Activated CD8-positive, alpha-beta memory T cell treated with anti-CD3 and anti-CD28 coated beads for 48 hours (primary cell): Measurements from ENCODE around the gene HGFAC.

ENCODE experiments used
- DNase-seq, 3 experiments: peaks; one replicate each; pipeline ENCODE4 v3.0.0-alpha.2; 2020; ENCODE audit warnings: low read depth in 2 of 3, low spot score in 2 of 3

The HGFAC gene

DNA sequence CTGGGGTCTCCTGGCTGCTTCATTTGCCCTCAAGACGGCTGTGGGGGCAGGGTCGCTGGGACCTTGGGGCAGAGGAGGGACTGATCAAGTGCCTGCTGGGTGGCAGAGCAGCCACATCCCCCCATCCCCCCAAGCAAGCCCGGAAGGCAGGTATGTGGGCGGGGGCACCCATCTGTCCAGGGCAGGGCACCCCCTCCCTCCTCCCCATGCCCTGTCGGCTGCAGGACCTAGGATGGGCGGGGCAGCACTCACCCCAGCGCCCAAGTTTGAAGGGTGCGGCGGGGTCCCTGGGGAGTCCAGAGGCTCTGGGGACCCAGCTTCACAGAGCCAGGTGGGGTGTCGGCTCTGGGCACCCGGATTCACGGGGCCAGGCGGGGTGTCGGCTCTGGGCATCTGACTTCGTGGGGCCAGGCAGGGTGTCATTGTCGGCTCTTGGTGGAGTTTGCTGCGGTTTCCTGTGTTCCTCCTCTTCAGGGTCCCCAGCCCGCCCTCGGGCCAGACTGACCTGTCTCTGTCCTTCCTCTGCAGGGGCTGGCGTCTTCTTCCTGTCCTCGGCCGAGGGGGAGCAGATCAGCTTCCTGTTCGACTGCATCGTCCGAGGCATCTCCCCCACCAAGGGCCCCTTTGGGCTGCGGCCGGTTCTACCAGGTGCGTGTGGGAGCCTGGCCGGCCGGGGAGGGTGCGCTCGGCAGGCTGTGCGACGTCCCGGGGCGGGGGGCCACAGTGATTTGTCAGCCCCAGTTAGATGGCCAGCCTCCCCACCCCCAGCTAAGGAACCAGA, 43.4 kb downstream of the HGFAC start:
- no peak for DNase-seq

DNA sequence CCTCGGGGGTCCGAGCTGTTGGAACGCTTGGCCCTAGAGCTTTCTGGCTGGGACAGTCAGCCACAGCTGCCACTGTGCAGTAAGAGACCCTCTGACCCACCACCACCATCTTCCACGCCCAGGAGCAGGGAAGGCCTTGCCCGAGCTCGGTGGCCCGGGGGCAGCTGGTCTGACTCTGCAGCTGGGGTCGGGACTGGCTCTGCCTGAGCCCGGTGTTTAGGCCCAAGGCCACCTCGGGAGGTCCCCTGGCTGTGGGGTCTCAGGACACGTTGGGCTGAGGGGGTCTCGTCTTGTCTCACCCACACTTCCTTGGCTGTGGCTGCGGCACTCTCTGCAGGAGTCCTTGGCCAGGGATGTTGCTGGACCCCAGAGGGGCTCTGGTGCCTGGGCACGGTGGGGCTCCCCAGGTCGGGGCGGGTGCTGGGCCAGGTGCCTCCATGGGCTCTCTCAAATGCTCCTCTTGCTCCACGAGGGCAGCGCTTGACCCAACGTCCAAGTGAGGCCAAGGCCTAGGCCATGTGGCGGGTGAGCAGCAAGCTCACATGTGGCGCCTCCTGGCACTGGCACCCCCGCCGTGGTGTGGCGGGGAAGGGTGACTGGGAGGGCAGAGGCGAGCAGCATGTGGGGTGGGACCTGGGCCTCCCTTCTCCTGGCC, 44.2 kb downstream of the HGFAC start:
- DNase-seq: no peak

GRCh38 chr4:3486541-3487540, 45.1 kb downstream of the HGFAC start:
- no peak for DNase-seq

GRCh38 chr4:3487861-3488260, 46.1 kb downstream of the HGFAC start:
- DNase-seq: no peak

GRCh38 chr4:3488820-3489219, 47.1 kb downstream of the HGFAC start:
- DNase-seq: no peak

GRCh38 chr4:3489451-3489962, 47.7 kb downstream of the HGFAC start:
- DNase-seq: peak in 1 of 3 experiments; percentile 10

GRCh38 chr4:3491681-3492405, 50.1 kb downstream of the HGFAC start:
- DNase-seq: no peak

GRCh38 chr4:3492741-3493719, 51.3 kb downstream of the HGFAC start:
- DNase-seq: no peak

GRCh38 chr4:3493720-3494461, 52.1 kb downstream of the HGFAC start:
- no peak for DNase-seq

- no peak for DNase-seq
Measured at GRCh38 chr4:3494462-3494871, 52.7 kb downstream of the HGFAC start.

DNA sequence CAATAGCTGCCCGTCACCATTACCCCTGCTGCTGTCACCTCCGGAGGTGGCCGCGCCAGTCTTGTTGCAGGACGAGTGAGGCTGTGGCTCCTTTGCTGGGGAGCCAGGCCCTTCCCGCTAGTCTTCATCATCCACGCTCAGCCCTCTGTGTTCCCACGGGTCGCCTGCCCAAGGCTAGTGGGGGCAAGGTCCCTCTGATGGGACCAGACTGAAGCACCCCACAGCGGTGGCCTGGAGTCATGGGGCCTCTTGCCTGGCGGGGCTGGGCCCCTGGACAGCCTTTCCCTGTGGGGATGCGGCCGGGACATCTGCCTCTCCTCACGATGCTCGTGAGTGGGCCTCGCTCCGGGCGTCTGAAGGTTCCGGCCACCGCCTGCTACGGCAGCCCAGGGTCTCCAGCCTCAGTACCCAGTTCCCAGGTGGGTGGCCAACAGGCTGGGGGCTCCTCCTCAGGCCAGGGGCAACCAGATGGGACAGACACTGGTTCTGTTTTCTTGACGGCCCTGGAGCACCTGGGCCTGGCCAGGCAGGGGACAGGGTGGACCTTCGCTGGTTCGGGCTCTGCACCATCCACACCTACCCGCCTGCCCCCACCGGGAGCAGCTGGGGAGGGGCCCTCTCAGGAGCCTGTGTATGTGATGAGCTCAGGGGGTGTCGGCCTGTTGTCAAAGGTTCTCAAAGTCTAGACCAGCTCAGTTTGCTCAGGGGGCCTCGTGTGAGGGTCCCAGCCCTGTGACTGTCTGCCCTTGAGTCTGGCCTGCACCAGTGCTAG, 53.6 kb downstream of the HGFAC start:
- no peak for DNase-seq

- DNase-seq: no peak
Measured at GRCh38 chr4:3496021-3496420, 54.3 kb downstream of the HGFAC start.

DNA sequence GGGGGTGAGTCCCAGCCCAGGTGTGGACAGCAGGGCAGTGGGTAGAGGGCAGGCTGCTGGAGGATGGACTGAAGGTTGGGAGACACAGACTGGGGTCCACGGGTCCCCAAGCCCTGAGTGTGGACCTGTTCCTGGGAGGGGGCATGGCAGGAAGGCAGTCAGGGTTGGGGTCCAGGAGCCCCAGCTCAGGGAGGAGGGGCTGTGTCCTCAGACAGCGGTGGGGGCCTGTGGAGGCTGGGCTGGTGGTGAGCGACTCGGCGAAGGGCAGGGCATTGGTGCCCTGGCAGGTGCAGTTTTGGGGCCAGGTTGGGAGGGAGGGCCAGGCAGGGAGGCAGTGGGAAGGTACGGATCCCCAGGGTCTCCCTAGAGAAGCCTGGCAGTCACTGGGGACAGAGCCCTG, 55.3 kb downstream of the HGFAC start:
- DNase-seq: no peak

- no peak for DNase-seq
Measured at GRCh38 chr4:3497523-3498389, 56.0 kb downstream of the HGFAC start.

GRCh38 chr4:3498407-3498806, 56.6 kb downstream of the HGFAC start:
- no peak for DNase-seq
